HG03175 (cell line): ENCODE measurements around the gene VSTM4.

ENCODE experiments used
- ATAC-seq: cut with Tn5 transposase; IDR thresholded peaks from one replicate; pipeline ENCODE4 v1.9.1; 2021; ENCODE audit warnings: mild to moderate bottlenecking, moderate library complexity; ENCODE audit not compliant: unreplicated experiment

VSTM4 gene

DNA sequence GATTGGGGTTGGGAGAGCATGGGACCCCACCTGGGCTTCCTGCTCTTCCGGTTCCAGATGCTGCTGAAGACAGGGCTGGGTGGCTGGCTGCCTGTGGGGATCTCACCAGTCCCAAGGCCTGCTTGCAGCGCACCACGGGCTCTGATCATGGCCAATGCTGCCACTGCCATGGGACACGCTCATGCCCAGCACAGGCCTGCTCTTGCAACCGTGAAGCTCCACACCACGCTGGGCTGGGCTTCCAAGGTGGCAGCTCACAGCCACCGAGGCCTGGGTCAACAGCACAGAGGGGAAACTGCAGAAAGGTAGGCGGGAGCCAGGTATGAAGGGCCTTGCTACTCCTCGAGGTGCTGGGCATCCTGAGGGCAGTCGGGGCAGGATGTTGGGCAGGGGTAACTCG, 103.6 kb downstream of the VSTM4 start:
- ATAC-seq, result no peak

DNA sequence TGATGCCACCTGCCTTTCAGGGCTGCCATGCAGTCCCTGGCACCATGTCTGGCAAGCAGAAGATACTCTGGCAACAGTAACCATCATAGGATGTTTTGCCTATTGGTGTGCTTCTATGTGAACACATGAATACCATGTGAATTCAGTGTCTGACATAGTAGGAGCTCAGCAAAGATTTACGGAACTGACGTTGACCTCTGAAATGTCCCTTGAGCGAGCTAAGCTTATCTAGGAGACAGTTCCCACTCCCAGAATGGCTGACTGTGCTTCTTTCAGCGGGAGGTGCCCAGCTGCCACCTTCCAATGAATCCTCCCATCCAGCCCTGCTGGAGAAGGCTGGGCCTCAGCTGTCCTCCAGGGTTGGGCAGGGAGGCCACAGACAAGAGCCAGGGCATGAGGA, 104.5 kb downstream of the VSTM4 start:
- ATAC-seq, result no peak

DNA sequence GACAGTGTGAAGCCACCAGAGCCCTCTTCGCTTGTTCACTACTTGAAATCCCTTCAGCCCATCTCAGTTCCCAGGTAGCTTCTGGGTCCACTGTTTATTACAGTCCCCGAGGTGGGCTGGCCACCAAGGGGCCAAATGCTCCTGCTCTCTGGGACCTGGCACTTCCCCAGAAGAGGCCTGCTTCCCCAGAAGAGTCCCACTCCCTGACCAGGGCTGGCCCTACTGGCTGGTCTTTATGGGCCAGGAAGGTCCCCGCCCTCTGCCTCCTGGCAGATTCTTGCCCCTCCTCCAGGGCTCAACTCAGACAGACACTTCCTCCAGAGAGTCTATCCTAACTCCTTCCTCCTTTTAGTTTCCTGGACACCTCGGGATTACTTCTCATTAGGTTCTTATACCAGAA, 105.0 kb downstream of the VSTM4 start:
- no peak for ATAC-seq

DNA sequence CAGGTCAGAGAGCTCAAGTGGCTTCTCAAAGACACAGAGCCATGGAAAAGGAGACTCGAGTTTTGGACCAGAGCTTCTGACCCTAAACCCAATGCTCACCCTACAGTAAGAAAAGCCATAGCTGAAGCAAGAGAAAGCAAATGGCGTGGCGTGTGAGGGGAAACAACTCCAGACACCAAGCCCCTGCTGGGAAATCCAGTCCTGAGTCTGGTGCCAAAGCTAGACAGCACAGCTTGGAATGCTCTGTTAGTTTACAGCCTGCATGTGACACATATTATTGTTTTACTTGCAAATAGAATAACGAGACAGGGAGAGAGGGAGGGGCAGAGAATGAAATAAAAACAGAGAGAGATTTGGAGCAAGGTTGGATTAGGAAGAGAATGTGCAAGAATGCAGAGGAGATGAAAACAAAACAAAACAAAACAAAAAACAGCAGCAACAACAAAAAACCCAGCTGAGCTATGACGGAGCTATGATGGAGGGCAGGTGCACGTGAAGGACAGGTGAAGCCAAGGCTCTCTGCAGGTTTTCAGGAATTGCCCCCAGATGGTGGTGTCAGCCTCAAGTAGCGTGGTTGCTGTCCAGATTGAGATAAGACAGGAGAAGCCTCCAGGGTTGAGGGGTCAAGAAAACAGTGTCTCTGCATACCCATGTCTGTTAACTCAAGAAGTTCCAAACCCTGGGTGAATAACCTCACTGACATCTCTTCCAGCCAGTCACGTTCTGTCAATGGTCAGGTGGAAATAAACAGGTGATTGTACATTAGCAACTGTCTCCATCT, 105.9 kb downstream of the VSTM4 start:
- no peak for ATAC-seq

DNA sequence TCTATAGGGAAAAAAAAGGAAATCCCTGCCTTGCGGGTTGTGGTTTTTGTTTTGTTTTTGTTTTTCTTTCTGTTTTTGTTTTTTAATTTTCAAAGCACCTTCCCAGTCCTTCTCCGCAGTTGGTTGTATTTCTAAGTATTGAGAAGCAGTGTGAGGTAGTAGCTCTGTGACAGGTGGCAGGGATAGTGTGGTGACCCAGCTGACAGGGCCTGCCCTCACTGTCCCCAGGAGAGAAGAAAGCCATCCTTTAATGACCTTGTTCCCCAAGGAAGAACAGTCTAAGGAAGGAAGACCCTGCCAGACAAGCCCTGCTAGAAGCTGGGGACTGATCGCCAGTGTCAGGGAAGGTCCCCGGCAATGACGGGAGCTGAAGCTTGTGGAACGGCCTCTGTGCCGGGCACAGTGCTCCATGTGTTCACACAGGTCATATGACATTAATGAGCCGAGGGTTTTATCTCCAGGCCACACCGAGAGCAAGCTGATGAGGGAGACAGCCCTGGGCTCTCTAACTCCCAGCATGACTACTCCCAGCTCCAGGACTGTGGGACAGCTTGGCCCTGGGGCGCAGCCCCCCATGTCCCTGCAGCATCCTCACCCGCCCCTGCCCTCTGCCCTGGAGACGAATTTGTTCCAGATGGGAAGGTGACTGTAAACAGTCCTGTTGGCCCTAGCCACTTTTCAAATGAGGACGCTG, 106.7 kb downstream of the VSTM4 start:
- no peak for ATAC-seq

DNA sequence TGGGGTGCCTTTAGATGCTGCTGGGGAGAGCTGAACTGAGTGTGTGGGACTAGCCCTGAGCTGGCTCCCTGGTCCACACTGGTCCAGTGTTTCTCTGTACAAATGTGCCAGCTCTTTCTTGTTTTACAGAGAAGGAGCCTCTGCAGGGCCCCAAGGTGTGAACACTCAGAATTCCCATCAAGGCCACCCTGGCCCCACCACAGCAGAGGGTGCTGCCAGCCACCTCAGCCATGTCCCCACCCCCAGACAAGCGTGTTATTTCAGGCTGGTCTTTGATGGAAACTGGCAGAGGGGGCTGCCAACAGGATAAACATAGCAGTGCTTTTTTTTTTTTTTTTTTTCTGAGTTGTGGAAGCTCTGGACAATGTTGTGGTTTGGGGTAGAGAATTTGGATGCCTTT, 107.2 kb downstream of the VSTM4 start:
- ATAC-seq, result no peak

DNA sequence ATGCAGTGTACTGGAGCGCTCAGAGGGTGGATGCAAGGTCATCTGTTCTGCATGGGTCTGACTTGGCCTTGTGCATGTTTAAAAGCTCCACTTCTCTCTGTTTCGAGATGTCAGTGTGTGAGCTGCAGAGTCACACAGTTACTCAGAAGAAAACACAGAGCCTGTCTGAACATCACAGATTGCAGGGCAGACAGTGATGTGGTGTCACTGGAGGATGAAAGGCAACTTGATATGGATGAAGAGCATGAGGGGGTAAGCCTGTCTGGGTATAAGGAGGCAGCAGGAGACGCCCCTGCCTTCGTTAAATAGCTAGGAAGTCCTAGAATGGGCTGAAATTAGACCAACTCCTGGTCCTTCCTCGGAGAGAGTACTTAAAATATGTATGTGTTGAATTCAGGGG, 108.2 kb downstream of the VSTM4 start:
- ATAC-seq, result no peak

DNA sequence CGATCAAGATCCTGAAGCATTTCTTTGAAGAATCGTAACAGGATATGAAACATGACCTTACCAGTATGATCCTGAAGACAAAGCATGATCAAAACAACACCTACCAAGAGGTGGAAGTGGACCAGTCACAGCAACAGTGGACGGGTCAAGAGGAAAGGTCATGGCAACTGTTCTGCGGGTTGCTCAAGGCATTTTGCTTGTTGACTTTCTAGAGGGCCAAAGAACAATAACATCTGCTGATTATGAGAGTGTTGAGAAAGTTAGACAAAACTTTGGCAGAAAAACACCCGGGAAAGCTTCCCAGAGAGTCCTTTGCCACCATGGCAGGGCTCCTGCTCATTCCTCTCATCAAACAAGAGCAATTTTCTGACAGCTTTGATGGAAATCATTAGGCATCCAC, 110.1 kb downstream of the VSTM4 start:
- no peak for ATAC-seq

DNA sequence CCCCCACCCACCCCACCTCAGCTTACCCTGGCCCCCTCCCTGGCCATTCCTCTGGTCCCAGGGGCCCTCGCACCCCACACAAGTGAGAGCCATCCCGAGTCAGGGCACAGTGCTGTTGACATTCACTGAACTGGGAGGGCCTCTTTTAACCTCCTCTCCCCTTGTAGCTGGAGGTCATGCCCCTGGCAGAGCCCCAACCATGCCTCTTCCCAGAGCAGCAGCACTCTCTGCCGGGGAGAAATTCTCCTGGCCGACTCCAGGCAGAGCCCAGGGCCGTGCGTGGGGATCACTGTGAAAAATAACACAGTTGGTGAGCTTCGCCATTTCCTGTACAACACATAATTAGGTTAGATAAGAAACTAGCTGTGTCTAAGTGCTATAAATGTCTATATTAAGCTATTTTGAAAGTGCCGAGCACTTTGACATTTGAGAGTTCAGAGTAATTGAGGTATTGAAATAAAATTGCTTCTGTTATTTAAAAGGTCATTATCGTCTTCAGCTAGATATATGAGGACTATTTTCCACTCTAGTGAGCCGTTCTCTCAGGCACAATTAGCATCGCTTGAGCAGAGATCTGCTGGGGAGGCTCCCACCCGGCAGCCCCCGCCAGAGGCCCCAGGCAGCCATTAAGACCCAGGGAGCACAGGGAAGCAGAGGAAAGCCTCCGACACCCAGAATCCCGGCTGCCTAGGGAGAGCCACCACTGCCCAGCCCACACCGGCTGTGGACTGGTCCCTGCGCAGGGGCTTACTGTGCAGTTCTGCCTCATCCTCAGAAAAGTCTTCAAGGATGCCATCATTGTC, 113.3 kb downstream of the VSTM4 start:
- ATAC-seq, result no peak

DNA sequence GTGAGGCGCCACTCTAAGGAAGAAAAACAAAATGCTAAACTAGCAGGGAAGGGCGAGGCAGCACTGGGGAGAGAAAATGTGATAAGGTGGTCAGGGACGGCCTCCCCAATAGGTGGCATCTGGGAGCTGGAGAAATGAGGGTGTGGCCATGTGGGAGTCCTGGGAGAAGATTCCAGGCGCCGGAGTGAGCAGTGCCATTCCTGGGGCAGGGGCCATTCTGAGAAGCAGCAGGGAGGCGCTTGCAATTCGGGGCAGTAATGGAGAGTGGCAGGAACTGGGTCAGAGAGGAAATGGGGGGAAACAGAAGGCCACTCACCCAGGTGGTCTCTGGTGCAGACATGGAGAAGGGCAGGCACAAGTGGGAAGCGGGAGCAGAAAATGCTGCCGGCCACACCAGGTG, 113.9 kb downstream of the VSTM4 start:
- ATAC-seq, result no peak

DNA sequence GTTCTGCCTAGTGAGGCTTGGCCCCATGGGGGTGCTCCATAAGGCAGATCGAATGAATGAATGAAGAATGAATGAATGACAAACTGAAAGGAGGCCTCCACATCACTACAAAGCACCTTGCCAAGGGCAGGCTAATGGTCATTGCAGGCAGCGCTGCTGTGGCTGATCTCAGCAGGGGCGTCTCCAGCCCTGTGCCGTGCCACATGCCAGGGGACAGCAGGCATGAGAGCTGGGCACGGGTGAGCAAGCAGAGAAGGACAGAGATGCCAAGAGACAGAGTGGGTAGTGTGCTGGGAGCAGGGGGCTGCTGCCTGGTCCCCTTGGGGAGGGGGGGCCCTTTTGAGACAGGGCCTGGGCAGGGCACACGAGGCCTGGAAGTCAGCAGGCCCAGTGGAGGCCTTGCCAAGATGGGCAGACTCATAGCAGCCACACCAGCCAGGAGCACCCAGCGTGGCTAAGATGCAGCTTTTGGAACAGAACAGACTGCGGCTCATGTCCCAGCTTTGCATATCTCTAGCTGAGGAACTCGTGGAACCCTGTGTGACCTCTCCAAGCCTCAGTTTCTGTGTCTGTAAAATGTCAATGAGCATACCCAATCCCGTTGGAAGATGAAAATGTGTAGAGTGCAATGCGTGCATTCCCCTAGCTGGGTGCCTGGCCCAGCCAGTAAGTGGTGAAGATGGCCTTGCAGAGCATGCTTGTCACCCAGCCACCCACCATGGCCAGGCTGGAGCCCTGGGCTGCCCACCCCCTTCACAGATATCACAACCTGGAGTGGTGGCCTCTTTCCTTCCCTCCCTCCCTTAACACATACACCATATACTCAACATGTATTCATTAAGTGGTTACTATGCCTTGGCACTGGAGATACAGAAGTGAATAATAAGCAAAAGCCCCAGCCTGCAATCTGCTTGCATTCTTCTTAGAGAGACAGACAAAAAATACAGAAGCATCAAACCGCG, 114.6 kb downstream of the VSTM4 start:
- no peak for ATAC-seq

DNA sequence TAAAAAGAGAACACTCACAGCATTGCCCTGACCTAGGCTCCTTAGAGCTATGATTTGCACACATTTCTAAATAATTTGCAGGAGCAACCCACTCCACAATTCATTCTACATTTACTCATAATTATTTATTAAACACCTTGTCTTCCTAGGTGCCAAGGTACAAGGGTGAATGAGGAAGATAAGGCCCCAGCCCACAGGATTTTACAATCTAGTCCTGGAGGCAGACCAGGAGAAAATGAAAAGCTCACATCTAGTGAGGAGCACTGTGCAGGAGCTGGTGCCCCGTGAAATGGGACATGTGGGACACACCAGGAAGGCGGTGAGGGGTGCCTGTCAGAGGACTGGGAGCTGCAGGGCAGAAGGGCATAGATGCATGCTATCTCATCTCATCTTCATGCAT, 116.0 kb downstream of the VSTM4 start:
- no peak for ATAC-seq

DNA sequence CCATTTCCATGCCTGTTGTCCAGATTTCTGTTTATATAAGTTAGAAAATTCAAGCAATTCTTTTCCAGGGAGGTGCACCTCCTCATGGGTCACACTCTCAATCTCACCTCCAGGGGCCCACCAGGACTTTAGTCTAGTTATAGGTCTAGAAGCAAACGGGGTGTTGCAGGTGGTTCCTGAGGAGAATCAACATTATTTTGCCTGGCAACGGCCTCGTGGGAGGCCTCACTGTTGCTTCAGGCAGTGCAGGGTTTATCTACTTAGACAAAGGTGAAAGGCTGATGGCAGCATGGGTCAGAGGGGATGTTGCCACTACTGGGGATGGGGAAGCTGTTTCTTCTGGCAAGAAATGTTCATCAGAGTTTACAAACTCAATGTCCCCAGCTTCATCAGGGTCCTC, 119.0 kb downstream of the VSTM4 start:
- no peak for ATAC-seq

DNA sequence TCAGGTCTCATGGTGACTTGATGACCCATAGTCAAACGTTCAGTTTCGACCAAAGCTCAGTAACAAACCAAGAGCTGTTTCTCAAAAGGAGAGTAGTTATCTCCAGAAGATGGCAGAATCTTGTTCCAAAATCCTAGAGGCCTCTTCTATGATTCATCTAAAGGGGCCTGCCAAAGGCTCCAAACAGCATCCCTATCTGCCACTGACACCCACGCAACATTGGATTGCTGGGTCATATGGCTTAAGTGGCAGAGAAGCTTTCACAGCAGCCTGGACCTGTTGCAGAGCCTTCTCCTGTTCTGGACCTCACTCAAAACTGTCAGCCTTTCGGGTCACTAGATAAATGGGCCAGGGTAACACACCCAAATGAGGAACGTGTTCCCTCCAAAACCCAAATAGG, 121.7 kb downstream of the VSTM4 start:
- ATAC-seq, result no peak

DNA sequence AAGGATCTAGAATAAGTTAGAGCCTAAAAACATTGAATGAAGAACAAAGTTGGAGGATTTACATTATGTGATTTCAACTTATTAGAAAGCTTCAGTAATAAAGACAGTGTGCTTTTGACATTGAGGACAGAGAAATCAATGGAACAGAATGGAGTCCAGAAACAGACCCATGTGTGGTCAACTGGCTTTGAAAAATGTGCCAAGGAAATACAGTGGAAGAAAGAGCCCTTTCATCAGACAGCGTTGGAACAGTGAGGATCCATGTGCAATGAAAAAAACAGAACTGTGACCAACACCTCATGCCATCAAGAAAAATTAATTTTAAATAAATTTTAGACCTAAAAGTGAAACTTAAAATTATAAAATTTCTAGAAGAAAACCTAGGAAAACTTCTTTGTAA, 125.1 kb downstream of the VSTM4 start:
- ATAC-seq, result no peak

DNA sequence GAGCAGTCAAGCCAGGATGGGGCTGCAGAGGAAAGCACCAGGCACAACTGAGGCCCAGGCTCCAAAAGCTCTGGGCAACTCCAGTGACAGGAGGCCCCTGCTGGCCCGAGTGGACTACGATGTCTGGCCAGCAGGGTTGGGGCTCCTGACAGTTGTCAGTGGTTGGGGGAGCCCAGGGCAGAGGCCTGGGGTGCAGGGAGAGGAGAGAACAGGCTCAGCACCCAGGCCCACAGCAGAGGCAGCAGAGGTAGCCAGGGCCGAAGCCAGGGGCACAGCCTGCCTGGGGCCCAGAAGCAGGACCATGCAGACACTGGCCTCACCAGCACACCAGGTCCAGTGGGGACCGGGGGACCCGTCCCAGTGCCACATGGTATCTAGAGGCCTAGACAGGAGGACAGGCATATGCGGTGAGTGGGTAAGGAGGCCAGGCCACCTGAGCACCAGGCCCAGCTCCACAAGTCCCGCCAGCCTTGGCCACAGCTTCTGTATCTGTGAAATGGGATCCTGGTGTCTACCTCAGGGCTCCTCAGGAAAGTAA, 129.6 kb downstream of the VSTM4 start:
- no peak for ATAC-seq

DNA sequence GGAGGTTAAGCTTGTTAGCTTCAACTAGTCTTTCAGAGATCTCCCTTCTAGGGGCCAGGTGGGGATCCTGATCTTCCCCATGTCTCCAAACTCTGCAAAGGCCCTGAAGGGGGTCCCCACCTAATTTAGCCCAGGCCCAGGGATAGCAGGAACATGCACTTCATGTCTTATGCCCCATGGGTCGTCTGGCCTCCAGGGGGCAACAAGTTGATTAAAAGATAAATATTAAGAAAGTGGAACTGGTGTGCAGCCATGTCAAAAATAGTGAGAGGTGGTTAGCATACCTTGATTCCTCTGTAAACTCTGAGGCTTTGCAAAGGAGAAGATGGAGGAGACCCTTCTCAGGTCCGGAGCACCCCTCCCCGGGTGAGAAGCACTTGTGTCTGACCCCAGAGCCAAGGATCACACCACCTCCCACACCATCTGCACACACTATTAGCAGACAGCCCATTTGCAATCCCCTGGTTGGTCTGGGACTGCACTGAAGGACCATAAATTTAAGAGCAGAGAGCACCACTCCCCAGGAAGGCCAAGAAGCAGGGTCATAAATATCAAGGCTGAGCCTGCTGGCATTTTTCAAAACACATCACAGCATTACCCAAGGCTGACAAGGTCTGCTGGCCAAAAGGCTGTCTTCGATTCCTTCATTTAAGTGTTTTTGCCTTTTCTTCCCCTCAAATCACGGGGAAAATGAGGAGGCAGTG, 131.5 kb downstream of the VSTM4 start:
- ATAC-seq, result no peak

DNA sequence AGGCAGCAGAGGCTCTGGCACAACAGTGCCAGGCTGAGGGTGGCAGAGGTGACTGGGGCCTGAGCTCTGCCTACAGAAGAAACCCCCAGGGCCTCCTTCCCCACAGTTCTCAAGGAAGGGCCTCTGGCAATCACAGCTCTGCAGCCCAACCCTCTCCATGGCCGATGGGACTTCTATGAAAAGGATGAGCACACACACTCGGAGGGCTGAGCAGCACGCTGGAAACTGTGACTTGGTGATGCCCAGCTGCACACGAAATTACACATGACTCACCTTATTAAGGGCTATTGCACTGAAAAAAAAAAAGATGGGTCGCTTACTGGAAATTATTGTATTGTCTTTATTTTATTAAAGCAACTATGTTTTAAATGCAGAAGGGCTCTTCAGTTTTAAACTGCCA, 132.7 kb downstream of the VSTM4 start:
- no peak for ATAC-seq

DNA sequence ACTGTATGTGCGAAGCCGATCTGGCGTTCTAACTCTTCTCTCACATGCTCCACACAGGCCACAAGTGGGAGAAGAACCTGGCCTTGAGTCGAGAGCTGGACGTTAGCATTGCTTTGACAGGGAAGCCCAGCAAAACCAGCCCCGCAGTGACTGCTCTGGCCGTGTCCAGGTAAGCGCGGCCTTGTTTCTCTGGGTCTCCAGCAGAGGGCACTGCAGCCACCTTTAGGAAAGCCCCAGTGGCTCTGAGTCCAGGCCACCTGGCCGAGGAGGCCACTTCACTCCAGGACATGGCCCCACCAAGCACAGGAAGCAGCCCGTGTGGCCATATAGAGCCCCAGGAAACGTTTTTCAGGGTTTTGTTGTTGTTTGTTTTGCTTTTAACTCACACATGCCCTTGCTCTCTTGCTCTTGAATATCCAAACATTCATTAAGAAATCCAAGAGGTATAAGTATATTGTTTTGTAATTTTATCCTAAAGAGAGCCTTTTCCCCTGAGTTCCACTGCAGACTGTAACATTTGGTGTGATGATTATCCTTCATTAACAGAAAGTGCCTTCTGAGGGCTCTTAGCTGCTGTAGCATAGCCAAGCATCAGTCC, 133.9 kb downstream of the VSTM4 start:
- no peak for ATAC-seq
